ENCODE measurements around the gene CYYR1.

DNA sequence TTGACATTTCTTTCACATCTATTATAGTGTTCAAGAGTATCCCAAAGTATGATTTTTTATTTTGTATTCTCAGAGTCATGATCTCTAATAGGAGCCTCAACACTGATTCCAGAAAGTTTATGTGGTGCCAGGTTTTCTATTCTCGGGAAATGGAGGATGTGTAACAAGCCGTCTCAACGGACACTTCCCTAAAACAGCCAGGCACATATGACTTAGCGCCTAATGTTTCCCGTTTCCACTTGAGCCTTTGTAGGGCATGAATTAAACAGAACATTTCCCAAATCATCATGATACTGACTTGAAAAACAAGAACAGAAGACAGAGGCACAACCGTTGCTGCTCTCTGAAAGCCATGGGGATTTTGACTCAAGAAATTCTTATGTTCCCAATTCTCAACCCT is 8.0 kb downstream of the CYYR1 start:
- TF ChIP-seq, protein P1, sequence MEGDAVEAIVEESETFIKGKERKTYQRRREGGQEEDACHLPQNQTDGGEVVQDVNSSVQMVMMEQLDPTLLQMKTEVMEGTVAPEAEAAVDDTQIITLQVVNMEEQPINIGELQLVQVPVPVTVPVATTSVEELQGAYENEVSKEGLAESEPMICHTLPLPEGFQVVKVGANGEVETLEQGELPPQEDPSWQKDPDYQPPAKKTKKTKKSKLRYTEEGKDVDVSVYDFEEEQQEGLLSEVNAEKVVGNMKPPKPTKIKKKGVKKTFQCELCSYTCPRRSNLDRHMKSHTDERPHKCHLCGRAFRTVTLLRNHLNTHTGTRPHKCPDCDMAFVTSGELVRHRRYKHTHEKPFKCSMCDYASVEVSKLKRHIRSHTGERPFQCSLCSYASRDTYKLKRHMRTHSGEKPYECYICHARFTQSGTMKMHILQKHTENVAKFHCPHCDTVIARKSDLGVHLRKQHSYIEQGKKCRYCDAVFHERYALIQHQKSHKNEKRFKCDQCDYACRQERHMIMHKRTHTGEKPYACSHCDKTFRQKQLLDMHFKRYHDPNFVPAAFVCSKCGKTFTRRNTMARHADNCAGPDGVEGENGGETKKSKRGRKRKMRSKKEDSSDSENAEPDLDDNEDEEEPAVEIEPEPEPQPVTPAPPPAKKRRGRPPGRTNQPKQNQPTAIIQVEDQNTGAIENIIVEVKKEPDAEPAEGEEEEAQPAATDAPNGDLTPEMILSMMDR (IDR thresholded peaks at IDR 0.05), result no peak
- no peak for TF ChIP-seq POLR2A (IDR thresholded peaks at IDR 0.05)
